ENCODE measurements around the gene CDH13.

CDH13 gene

DNA sequence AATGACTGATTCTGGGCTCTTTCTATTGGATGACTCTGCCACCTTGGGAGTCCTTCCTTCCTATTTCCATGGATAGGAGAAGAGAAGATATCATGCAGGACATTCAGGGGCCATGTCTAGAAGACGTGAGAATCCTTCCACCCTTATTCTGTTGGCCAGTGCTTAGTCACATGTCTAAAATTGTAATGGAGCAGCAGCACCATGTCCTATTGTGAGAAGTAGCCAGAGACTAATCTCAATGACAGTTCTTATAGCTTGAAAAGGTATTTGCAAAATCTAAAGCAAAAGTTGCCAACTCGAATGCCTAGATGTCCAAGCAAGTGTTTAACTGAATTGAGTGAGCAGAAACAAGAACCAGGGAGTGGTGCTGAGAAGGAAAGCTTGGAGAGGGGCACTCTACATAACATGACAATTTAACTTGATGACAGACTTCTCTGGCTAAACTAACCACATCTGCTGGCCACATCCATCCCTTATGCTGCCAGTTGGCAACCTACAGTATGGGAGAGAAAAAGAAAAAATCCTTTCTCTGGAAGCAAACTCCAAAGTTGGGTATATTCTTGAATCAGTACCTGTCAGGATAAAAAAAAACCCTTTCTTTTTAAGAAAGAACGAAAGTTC lies 225.7 kb downstream of the CDH13 start:
- DNase-seq = no peak

DNA sequence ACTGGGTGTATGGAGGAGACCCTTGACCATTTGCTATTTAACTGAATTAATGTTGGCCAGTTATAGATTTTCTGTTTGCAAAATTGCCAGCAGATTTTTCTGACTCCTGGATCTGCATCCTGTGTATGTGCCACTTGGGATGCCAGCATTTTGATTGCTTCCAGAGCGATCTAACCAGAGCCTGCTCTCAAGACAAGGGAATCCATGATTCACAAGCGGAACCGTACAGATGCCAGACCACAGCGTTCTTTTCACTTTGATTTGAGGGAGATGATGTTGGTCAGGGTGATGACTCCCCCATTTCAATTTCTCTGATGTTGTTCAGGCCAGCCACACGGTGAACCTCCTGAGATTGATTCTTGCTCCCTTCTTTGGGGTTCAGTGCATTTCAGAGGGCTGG lies 228.7 kb downstream of the CDH13 start:
- DNase-seq = peak; percentile 74

DNA sequence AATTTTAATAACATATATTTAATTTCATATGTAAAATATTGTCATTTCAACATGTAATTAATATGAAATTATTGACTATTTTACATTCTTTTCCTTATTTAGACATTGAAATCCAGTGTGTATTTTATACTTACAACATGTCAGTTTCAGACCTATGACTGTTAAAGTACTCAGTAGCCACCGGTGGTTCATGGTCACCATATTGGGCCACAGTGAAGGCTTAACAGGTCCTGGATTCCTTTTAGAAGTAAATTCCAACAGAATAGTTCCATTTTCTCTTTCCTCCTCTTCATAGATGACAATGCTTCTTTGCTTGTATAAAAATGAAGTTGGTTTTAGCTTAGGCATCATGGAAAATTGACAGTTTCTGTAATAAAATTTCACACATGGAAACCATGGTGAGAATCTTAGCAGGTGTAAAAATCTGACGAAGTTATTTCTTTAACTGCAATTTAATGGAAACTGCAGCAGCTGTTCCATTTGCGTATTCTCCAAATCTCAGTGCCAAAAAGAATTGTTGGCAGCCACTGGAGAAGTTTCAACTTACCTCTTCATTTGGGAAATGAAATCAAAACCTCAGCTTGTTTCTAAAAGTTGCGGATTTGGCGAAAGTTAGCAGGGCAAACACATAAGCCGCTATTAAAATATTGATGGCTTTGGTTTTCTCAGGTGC lies 231.1 kb downstream of the CDH13 start:
- no peak for DNase-seq

DNA sequence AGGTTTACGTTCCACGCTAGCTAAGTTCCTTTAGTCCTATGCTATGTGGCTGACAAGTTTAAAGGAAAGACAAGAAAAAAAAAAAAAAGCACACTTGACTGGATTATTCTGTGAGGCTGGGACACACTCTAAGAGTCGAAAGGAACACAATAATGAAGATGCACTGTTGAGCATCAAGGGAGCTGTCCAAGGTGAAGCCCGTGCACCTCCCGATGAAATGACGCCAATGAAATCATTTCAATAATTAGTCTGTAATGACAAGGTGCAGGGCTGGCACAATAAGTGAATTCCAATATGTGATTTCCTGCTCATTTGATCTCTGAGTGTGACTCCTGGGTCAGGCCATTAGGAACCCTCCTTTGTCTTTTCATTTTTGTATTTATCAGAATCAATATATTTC lies 232.9 kb downstream of the CDH13 start:
- no peak for DNase-seq

GRCh38 chr16:82860071-82860470 lies 233.3 kb downstream of the CDH13 start:
- DNase-seq = no peak

GRCh38 chr16:82862057-82862456 lies 235.3 kb downstream of the CDH13 start:
- DNase-seq = no peak

- DNase-seq = no peak
These were observed 237.7 kb downstream of the CDH13 start for GRCh38 chr16:82864332-82865040.

DNA sequence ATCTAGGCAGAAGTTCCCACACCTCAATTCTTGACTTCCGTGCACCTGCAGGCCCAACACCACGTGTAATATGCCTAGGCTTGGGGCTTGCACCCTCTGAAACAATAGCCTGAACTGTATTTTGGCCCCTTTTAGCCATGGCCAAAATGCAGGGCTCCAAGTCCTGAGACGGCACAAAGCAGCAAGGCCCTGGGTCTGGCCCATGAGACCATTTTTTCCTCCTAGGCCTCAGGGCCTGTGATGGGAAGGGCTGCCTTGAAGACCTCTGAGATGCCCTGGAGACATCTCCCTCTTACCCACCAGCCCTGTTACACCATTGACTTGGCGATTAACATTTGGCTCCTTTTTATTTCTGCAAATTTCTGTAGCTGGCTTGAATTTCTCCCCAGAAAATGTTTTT lies 238.6 kb downstream of the CDH13 start:
- DNase-seq = no peak

DNA sequence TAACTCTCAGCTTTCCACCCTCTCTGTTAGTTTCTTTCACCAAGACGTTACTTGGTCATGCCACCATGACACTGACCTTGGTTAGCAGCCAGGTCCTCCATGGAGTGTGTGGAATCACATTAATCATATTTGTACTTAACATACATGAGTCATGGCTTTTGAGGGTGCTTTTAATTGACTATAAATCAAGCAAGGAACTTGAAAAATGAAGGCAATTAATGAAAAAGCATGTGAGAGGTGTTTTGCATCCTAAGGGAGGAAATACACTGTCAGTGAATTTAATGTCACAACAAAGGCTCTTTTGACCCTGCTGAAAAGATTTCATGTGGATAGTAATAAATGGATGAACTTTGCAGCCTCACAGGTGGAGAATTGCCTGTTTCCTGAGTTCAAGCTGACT lies 240.7 kb downstream of the CDH13 start:
- peak; percentile 53 for DNase-seq

GRCh38 chr16:82874271-82874670 lies 247.5 kb downstream of the CDH13 start:
- DNase-seq = no peak

- no peak for DNase-seq
These were observed 247.9 kb downstream of the CDH13 start for GRCh38 chr16:82874672-82875071.

- DNase-seq = no peak
These were observed 250.2 kb downstream of the CDH13 start for GRCh38 chr16:82876951-82877350.

DNA sequence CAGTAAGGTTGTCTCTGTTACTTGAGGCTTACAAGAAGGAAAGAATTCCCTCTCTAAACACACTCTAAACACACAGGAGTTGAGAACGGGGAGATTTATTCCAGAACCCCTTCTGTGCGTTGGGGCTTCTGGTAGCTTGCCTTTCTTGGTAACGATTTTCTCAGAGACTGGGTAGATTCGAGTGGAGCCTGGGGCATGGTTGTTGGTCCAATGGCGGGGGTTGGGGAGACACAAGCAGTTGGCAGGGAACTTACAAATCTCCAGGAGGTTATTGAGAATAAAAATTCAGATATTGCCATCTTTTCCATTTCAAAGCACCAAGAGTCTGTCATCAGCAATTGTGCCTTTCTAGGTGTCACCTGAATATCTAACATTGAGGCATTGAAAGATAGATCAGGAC lies 251.7 kb downstream of the CDH13 start:
- no peak for DNase-seq

GRCh38 chr16:82880346-82880745 lies 253.6 kb downstream of the CDH13 start:
- no peak for DNase-seq

GRCh38 chr16:82881516-82881915 lies 254.7 kb downstream of the CDH13 start:
- no peak for DNase-seq

GRCh38 chr16:82882226-82882625 lies 255.5 kb downstream of the CDH13 start:
- no peak for DNase-seq

DNA sequence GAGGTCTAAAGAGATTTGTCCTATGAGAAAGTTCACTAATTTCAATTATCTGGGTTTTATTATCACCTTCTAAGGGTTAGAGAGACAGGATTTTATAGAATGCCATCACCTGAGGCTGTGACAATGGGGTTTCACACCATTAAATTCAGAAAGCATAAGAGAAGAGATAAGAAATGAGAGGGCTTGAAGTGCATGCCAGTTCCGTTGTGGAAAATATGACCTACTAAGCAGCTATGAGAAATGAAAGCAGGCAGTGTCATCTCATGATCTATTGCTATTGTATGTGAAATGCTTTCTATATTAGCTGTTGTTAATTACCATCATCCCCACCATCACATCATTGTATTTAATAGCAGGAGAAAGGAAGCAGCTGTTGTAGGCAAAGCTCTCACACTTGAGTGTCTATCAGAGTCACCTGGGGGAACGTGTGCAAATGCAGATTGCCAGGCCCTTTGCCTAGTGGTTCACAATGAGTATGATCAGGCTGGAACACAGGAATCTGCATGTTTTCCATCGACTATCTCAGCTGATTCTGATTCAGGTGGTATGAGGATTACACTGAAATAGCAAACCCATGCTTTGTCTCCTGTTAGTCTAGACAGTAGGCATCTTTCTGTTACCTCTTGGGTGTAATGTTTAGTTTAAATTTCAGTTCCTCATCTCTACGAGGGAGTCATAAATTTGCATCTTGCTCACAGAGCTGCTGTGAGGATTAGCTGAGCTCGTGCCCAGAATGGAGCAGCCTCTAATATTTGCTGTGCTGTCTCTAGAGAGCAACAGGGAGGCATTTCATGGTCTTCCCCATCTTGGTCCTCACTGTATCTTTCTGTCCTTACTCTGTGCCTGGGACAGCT lies 256.4 kb downstream of the CDH13 start:
- no peak for DNase-seq

DNA sequence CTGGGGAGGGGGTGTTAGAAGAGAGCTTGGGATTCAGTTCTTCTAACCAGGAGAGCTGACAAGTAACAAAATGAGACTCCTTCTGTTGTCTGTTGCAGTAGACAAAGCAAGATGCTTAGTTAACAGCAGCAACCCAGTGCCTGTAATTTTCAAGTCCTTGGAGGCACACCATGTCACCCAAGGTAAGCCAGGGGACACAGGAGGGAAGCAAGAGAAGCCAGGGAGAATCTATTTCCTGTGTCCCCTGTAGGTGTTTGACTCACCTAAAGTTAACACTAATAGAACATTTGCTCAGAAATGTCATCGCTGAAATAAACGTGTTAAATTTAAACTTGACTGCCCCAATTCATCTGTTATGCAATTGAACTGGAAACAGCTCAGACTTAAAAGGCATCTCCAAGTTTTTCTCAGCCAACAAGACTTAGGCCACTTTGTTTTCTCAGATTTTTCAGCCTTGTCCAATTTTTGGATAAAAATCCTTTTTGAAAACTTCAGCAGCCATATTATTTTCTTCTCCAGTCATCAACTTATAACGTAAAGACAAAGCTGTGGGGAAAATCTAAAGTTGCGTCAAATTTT lies 257.6 kb downstream of the CDH13 start:
- no peak for DNase-seq

DNA sequence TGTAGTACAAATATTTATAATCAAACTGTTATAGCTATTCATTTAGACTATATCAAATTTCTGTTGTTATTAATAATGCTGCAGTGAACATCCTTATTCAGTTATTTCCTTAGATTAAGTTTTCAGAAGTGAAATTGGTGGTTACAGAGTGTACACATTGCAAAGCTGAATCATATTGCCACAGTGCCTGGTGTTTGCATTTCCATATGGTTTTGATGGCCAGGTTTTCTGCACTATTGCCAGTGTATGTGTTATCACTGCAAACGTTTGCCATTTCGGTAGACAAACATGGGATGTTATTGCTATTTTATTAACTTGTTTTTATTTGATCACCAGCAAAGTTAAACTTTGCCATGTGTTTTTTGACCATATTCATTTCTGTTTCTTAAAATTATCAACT lies 259.4 kb downstream of the CDH13 start:
- no peak for DNase-seq

- DNase-seq = peak; percentile 96
These were observed 261.8 kb downstream of the CDH13 start for GRCh38 chr16:82888591-82889001.

- no peak for DNase-seq
These were observed 264.7 kb downstream of the CDH13 start for GRCh38 chr16:82891424-82891823.

DNA sequence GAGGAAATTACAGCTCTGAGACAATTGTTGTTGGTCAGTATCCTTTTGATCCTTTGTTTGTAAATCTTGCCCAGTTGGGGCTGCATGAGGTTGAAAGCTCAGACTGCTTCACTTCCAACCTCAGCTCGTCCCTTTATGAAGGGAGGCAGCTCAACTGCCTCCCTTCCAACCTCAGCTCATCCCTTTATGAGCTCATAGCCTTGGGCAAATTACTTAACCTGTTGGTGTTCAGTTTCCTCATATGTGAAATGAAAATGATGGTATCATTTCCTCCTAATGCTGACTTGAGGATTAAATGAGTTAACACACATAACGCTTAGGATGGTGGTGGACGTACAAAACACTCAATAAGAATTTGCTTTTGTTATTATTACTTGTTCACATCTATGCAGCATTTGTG lies 265.1 kb downstream of the CDH13 start:
- no peak for DNase-seq

GRCh38 chr16:82892324-82892723 lies 265.6 kb downstream of the CDH13 start:
- no peak for DNase-seq
